HL-60 (cell line): ENCODE results near the gene EML6.

Experiments used
- DNase-seq, 2 experiments: peaks; one replicate each; pipeline ENCODE4 v3.0.0-alpha.2; 2010 to 2020; ENCODE audit warnings: low read depth in 1 of 2, low spot score in 1 of 2
- H3K27ac ChIP-seq: fragments of 250-450 bp; sonication (Bioruptor Pico); replicated peaks from 2 replicates; pipeline ENCODE4 v1.5.1; 2020; ENCODE audit warnings: mild to moderate bottlenecking, moderate library complexity
- H3K27me3 ChIP-seq: fragments of 250-450 bp; sonication (Bioruptor Pico); 2 replicates; pipeline ENCODE4 v1.5.1; 2021; ENCODE audit warnings: mild to moderate bottlenecking, moderate library complexity; ENCODE audit not compliant: insufficient read depth, poor library complexity, severe bottlenecking
- H3K4me3 ChIP-seq: replicated peaks from 2 replicates; pipeline ENCODE4 v1.5.1; 2011; ENCODE audit warnings: mild to moderate bottlenecking, control low read depth, low read length; ENCODE audit not compliant: insufficient read depth
- CTCF ChIP-seq: IDR thresholded peaks from one replicate; pipeline ENCODE4 v1.5.1; 2011; ENCODE audit warnings: low read length, control low read depth, inconsistent platforms; ENCODE audit not compliant: insufficient read depth
- GABPA ChIP-seq: IDR thresholded peaks from 2 replicates; pipeline ENCODE4 v1.6.1; 2012; ENCODE audit warnings: low read depth
- POLR2AphosphoS5 ChIP-seq: IDR thresholded peaks from 2 replicates; pipeline ENCODE4 v1.6.1; 2012; ENCODE audit warnings: low read depth
- SPI1 ChIP-seq: IDR thresholded peaks from 2 replicates; pipeline ENCODE4 v1.6.1; 2012; ENCODE audit warnings: low read depth, mild to moderate bottlenecking, borderline replicate concordance
- TF ChIP-seq, protein P1 (sequence below): IDR thresholded peaks from 2 replicates; pipeline ENCODE4 v1.6.1; 2012; ENCODE audit warnings: low read depth; ENCODE audit not compliant: insufficient replicate concordance

Gene EML6

DNA sequence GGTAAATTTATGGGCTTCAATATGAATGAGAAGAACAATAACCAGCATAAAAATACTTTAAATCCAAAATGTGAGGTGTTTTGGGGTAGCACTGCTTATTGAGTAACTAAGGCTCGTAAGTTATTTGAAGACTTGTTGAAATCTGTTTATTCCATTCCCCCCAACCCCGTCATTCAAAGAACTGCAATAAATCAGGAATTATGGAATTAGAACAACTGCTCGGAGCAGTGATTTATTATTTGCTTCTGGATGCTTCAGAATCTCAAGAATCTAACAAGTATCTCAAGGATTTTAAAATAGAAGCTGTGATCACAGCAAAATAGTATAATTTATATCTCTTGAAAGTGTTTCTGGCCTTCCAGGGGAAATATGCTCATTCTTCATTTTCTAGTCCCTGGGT lies 86.8 kb downstream of the EML6 start:
- Histone ChIP-seq H3K27me3 (peaks cover 4% of the 10 kb centered on the region), H3K4me3 (no peak overlapping the region), H3K27ac (no peak overlapping the region)
- TF ChIP-seq CTCF (no peak), POLR2AphosphoS5 (no peak)
- TF ChIP-seq, protein P1, sequence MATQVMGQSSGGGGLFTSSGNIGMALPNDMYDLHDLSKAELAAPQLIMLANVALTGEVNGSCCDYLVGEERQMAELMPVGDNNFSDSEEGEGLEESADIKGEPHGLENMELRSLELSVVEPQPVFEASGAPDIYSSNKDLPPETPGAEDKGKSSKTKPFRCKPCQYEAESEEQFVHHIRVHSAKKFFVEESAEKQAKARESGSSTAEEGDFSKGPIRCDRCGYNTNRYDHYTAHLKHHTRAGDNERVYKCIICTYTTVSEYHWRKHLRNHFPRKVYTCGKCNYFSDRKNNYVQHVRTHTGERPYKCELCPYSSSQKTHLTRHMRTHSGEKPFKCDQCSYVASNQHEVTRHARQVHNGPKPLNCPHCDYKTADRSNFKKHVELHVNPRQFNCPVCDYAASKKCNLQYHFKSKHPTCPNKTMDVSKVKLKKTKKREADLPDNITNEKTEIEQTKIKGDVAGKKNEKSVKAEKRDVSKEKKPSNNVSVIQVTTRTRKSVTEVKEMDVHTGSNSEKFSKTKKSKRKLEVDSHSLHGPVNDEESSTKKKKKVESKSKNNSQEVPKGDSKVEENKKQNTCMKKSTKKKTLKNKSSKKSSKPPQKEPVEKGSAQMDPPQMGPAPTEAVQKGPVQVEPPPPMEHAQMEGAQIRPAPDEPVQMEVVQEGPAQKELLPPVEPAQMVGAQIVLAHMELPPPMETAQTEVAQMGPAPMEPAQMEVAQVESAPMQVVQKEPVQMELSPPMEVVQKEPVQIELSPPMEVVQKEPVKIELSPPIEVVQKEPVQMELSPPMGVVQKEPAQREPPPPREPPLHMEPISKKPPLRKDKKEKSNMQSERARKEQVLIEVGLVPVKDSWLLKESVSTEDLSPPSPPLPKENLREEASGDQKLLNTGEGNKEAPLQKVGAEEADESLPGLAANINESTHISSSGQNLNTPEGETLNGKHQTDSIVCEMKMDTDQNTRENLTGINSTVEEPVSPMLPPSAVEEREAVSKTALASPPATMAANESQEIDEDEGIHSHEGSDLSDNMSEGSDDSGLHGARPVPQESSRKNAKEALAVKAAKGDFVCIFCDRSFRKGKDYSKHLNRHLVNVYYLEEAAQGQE: no peak
- no peak for DNase-seq

GRCh38 chr2:54813584-54813983 lies 90.1 kb downstream of the EML6 start:
- DNase-seq: no peak
- Histone ChIP-seq H3K27ac (no peak overlapping the region), H3K4me3 (no peak overlapping the region), H3K27me3 (peaks cover 4% of the 10 kb centered on the region)
- no peak for TF ChIP-seq CTCF
- TF ChIP-seq POLR2AphosphoS5: no peak
- TF ChIP-seq, protein P1: no peak
- TF ChIP-seq SPI1: no peak
- TF ChIP-seq GABPA: no peak

- no peak overlapping the region for H3K4me3 ChIP-seq
- no peak overlapping the region for H3K27ac ChIP-seq
- no peak for DNase-seq
- peaks cover 4% of the 10 kb centered on the region for H3K27me3 ChIP-seq
- no peak for TF ChIP-seq GABPA
- TF ChIP-seq POLR2AphosphoS5: no peak
- TF ChIP-seq, protein P1: no peak
- TF ChIP-seq CTCF: no peak
Observed at GRCh38 chr2:54814389-54815147, 91.1 kb downstream of the EML6 start.
